NCI-H345 (cell line): ENCODE data around the gene ELL3.
"Not testable (repeated sequence)": the region's sequence is repeated elsewhere in the genome, so short reads cannot be mapped to it uniquely, and the experiment has no call there.

ENCODE experiments used
- DNase-seq: peaks from one replicate; lab custom pipeline; 2025; lab: John Stamatoyannopoulos, UW

Gene ELL3

GRCh38 chr15:43791993-43792760 lies 15.4 kb upstream of the ELL3 start, which contains the start of gene SERF2:
TSS of gene SERF2 (plus strand) at chr15:43792320. CDS start at chr15:43792377, 57 bp downstream.
- DNase-seq: peak; percentile 99

- DNase-seq: no peak
Measured at GRCh38 chr15:43789409-43789808, 12.6 kb upstream of the ELL3 start.

GRCh38 chr15:43779016-43779415 lies 2.2 kb upstream of the ELL3 start:
- DNase-seq: no peak

GRCh38 chr15:43777267-43777914 lies 625 bp upstream of the ELL3 start:
- peak; percentile 86 for DNase-seq

GRCh38 chr15:43776101-43776717 lies 557 bp downstream of the ELL3 start:
- DNase-seq: peak; percentile 37

- DNase-seq: peak; percentile 82
Measured at GRCh38 chr15:43775411-43775965, 1.3 kb downstream of the ELL3 start.

- no peak for DNase-seq
Measured at GRCh38 chr15:43774062-43774461, 2.7 kb downstream of the ELL3 start.

- no peak for DNase-seq
Measured at GRCh38 chr15:43772624-43773023, 4.1 kb downstream of the ELL3 start.

GRCh38 chr15:43771816-43772215 lies 5.0 kb downstream of the ELL3 start:
- DNase-seq: no peak

GRCh38 chr15:43769584-43770228 lies 7.1 kb downstream of the ELL3 start:
- DNase-seq: peak; percentile 22

GRCh38 chr15:43763819-43764446 lies 12.8 kb downstream of the ELL3 start:
- DNase-seq: no peak

- DNase-seq: no peak
Measured at GRCh38 chr15:43762824-43763223, 13.9 kb downstream of the ELL3 start.

- no peak for DNase-seq
Measured at GRCh38 chr15:43751885-43752284, 24.9 kb downstream of the ELL3 start.

- DNase-seq: no peak
Measured at GRCh38 chr15:43749690-43750345, 26.9 kb downstream of the ELL3 start.

GRCh38 chr15:43748376-43748775 lies 28.4 kb downstream of the ELL3 start:
- no peak for DNase-seq

GRCh38 chr15:43746903-43747309 lies 29.9 kb downstream of the ELL3 start:
- DNase-seq: peak; percentile 9

- DNase-seq: peak; percentile 83
Measured at GRCh38 chr15:43746245-43746902, 30.4 kb downstream of the ELL3 start, which contains the start of gene PDIA3. TSS of gene PDIA3 (plus strand) at chr15:43746438. CDS start at chr15:43746540, 102 bp downstream.

GRCh38 chr15:43735416-43735815 lies 41.4 kb downstream of the ELL3 start:
- DNase-seq: no peak

GRCh38 chr15:43728053-43728725 lies 48.6 kb downstream of the ELL3 start:
- not testable (repeated sequence) for DNase-seq

- not testable (repeated sequence) for DNase-seq
Measured at GRCh38 chr15:43726306-43726705, 50.5 kb downstream of the ELL3 start.
